ENCODE data around the gene ZAR1L.

Gene ZAR1L

DNA sequence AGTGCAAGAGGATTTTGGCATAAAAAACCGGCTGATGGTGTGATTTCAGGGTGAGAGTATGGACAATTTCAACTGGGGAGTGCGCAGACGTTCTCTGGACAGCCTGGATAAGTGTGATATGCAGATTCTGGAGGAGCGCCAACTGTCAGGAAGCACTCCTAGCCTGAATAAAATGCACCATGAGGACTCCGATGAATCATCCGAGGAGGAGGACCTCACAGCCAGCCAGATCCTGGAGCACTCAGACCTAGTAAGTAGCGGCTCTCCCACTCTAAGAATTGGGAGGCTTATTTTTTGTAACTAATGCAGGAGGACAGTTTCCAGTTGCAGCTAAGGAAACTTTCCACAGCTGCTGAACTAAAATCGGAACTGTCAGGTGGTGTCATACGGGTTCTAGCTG lies 53.6 kb downstream of the ZAR1L start:
- ATAC-seq (ENCODE audit: low read depth): peak; percentile 40; the same call in 2 of the 3 replicates
- no peaks in the 10 kb centered on the region for H3K36me3 ChIP-seq (ENCODE audit: low read depth)
- H3K9me3 ChIP-seq (ENCODE audit: severe bottlenecking): no peaks in the 10 kb centered on the region
- no peak overlapping the region for H3K4me3 ChIP-seq (ENCODE audit: severe bottlenecking)
- H3K4me1 ChIP-seq (ENCODE audit: insufficient read depth, poor library complexity, severe bottlenecking): no peaks in the 10 kb centered on the region
- no peak overlapping the region for H3K27ac ChIP-seq (ENCODE audit: poor library complexity, severe bottlenecking)
- no peak for DNase-seq (ENCODE audit: low spot score)
- H3K27me3 ChIP-seq (ENCODE audit: insufficient read depth, poor library complexity, severe bottlenecking): no peaks in the 10 kb centered on the region
- TF ChIP-seq, protein P1, sequence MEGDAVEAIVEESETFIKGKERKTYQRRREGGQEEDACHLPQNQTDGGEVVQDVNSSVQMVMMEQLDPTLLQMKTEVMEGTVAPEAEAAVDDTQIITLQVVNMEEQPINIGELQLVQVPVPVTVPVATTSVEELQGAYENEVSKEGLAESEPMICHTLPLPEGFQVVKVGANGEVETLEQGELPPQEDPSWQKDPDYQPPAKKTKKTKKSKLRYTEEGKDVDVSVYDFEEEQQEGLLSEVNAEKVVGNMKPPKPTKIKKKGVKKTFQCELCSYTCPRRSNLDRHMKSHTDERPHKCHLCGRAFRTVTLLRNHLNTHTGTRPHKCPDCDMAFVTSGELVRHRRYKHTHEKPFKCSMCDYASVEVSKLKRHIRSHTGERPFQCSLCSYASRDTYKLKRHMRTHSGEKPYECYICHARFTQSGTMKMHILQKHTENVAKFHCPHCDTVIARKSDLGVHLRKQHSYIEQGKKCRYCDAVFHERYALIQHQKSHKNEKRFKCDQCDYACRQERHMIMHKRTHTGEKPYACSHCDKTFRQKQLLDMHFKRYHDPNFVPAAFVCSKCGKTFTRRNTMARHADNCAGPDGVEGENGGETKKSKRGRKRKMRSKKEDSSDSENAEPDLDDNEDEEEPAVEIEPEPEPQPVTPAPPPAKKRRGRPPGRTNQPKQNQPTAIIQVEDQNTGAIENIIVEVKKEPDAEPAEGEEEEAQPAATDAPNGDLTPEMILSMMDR (IDR thresholded peaks at IDR 0.05; ENCODE audit: poor library complexity, severe bottlenecking): no peak

- H3K36me3 ChIP-seq (ENCODE audit: low read depth): no peaks in the 10 kb centered on the region
- H3K4me3 ChIP-seq (ENCODE audit: severe bottlenecking): no peak overlapping the region
- DNase-seq (ENCODE audit: low spot score) (no peak), ATAC-seq (ENCODE audit: low read depth) (no peak)
- H3K27ac ChIP-seq (ENCODE audit: poor library complexity, severe bottlenecking): no peak overlapping the region
- no peaks in the 10 kb centered on the region for H3K9me3 ChIP-seq (ENCODE audit: severe bottlenecking)
- no peaks in the 10 kb centered on the region for H3K27me3 ChIP-seq (ENCODE audit: insufficient read depth, poor library complexity, severe bottlenecking)
- peaks cover 9% of the 10 kb centered on the region for H3K4me1 ChIP-seq (ENCODE audit: insufficient read depth, poor library complexity, severe bottlenecking)
- TF ChIP-seq, protein P1 (IDR thresholded peaks at IDR 0.05; ENCODE audit: poor library complexity, severe bottlenecking): no peak
Measured at GRCh38 chr13:32259116-32259515, 56.0 kb downstream of the ZAR1L start.

GRCh38 chr13:32257649-32258048 lies 57.5 kb downstream of the ZAR1L start:
- H3K36me3 ChIP-seq (ENCODE audit: low read depth): no peaks in the 10 kb centered on the region
- peaks cover 14% of the 10 kb centered on the region for H3K4me1 ChIP-seq (ENCODE audit: insufficient read depth, poor library complexity, severe bottlenecking)
- DNase-seq (ENCODE audit: low spot score) (no peak), ATAC-seq (ENCODE audit: low read depth) (no peak)
- no peaks in the 10 kb centered on the region for H3K27me3 ChIP-seq (ENCODE audit: insufficient read depth, poor library complexity, severe bottlenecking)
- TF ChIP-seq, protein P1 (IDR thresholded peaks at IDR 0.05; ENCODE audit: poor library complexity, severe bottlenecking): no peak
- no peak overlapping the region for H3K4me3 ChIP-seq (ENCODE audit: severe bottlenecking)
- no peak overlapping the region for H3K27ac ChIP-seq (ENCODE audit: poor library complexity, severe bottlenecking)
- H3K9me3 ChIP-seq (ENCODE audit: severe bottlenecking): no peaks in the 10 kb centered on the region

- peaks cover 14% of the 10 kb centered on the region for H3K4me1 ChIP-seq (ENCODE audit: insufficient read depth, poor library complexity, severe bottlenecking)
- DNase-seq (ENCODE audit: low spot score) (no peak), ATAC-seq (ENCODE audit: low read depth) (no peak)
- TF ChIP-seq, protein P1 (IDR thresholded peaks at IDR 0.05; ENCODE audit: poor library complexity, severe bottlenecking): no peak
- H3K9me3 ChIP-seq (ENCODE audit: severe bottlenecking): no peaks in the 10 kb centered on the region
- no peaks in the 10 kb centered on the region for H3K36me3 ChIP-seq (ENCODE audit: low read depth)
- no peak overlapping the region for H3K27ac ChIP-seq (ENCODE audit: poor library complexity, severe bottlenecking)
- no peak overlapping the region for H3K4me3 ChIP-seq (ENCODE audit: severe bottlenecking)
- no peaks in the 10 kb centered on the region for H3K27me3 ChIP-seq (ENCODE audit: insufficient read depth, poor library complexity, severe bottlenecking)
Measured at GRCh38 chr13:32256243-32256642, 58.9 kb downstream of the ZAR1L start.

GRCh38 chr13:32255724-32256109 lies 59.4 kb downstream of the ZAR1L start:
- Histone ChIP-seq H3K36me3 (ENCODE audit: low read depth) (no peaks in the 10 kb centered on the region), H3K27ac (ENCODE audit: poor library complexity, severe bottlenecking) (no peak overlapping the region), H3K4me1 (ENCODE audit: insufficient read depth, poor library complexity, severe bottlenecking) (peaks cover 14% of the 10 kb centered on the region), H3K9me3 (ENCODE audit: severe bottlenecking) (no peaks in the 10 kb centered on the region), H3K4me3 (ENCODE audit: severe bottlenecking) (no peak overlapping the region), H3K27me3 (ENCODE audit: insufficient read depth, poor library complexity, severe bottlenecking) (no peaks in the 10 kb centered on the region)
- no peak for ATAC-seq (ENCODE audit: low read depth)
- TF ChIP-seq, protein P1 (IDR thresholded peaks at IDR 0.05; ENCODE audit: poor library complexity, severe bottlenecking): no peak
- no peak for DNase-seq (ENCODE audit: low spot score)

Measured in RWPE2 (cell line).